GM12878 (cell line): ENCODE results near the gene DCAF11.

Experiments
- CTCF ChIP-seq, 3 experiments: IDR thresholded peaks in 2 of 3; conservative IDR thresholded peaks in 1 of 3; 2 replicates each; pipeline ENCODE4 v1.5.1; 2011; ENCODE audit warnings: low read depth in 3 of 3, low read length in 3 of 3, mild to moderate bottlenecking in 3 of 3, control low read depth in 2 of 3, moderate library complexity in 2 of 3, inconsistent platforms in 1 of 3, mixed read lengths in 1 of 3; ENCODE audit not compliant: control insufficient read depth in 2 of 3, insufficient read depth in 1 of 3; ENCODE audit errors: extremely low read depth in 1 of 3
- ZBTB40 ChIP-seq: fragments of 450-650 bp; IDR thresholded peaks from 2 replicates; pipeline ENCODE4 v1.6.1; 2016; ENCODE audit warnings: mild to moderate bottlenecking, moderate library complexity, borderline replicate concordance

- TF ChIP-seq ZBTB40 (no peak), CTCF (IDR thresholded peaks at IDR 0.05 in 2 of 3, conservative IDR thresholded peaks at IDR 0.05 in 1 of 3; ENCODE audit: control insufficient read depth in 2 of 3, extremely low read depth in 1 of 3, insufficient read depth in 1 of 3, low read depth in 3 of 3, low read length in 3 of 3) (no peak)
Measured at GRCh38 chr14:24151404-24152080, 37.0 kb downstream of the DCAF11 start.
